Neutrophil (primary cell): ENCODE measurements around the gene TOP2B.

Source experiments
- H3K27ac ChIP-seq: fragments of 200-600 bp; sonication (generic); 2 replicates; pipeline ENCODE4 v1.5.1; 2016; ENCODE audit warnings: mild to moderate bottlenecking, moderate library complexity
- H3K27me3 ChIP-seq: fragments of 200-600 bp; sonication (generic); 2 replicates; pipeline ENCODE4 v1.6.0; 2016; ENCODE audit warnings: mild to moderate bottlenecking
- H3K36me3 ChIP-seq: fragments of 200-600 bp; sonication (generic); 2 replicates; pipeline ENCODE4 v1.5.1; 2017
- H3K4me1 ChIP-seq, 2 experiments: fragments of 200-600 bp in 1 of 2; sonication (generic) in 1 of 2; 1 replicate in 1 of 2; 2 replicates in 1 of 2; pipeline versions ENCODE4 v1.5.1 to v1.6.1; 2013 to 2016; ENCODE audit warnings: low read depth in 1 of 2, low read length in 1 of 2, mild to moderate bottlenecking in 1 of 2, moderate library complexity in 1 of 2; ENCODE audit not compliant: control insufficient read depth in 1 of 2, insufficient read depth in 1 of 2
- H3K4me3 ChIP-seq, 2 experiments: fragments of 200-600 bp in 1 of 2; sonication (generic) in 1 of 2; 1 replicate in 1 of 2; 2 replicates in 1 of 2; pipeline ENCODE4 v1.5.1; 2013 to 2016; ENCODE audit warnings: low read depth in 1 of 2, low read length in 1 of 2, mild to moderate bottlenecking in 1 of 2, moderate library complexity in 1 of 2
- H3K9me3 ChIP-seq: fragments of 200-600 bp; sonication (generic); 2 replicates; pipeline ENCODE4 v1.5.1; 2016
- CTCF ChIP-seq: fragments of 200-600 bp; sonication (generic); IDR thresholded peaks from 2 replicates; pipeline ENCODE4 v1.5.1; 2016; ENCODE audit warnings: antibody characterized with exemption

The TOP2B gene

GRCh38 chr3:25552251-25552650, 112.5 kb downstream of the TOP2B start:
- H3K36me3 ChIP-seq: no peaks in the 10 kb centered on the region
- H3K4me3 ChIP-seq: no peak overlapping the region
- no peak for TF ChIP-seq CTCF
- H3K27me3 ChIP-seq: no peaks in the 10 kb centered on the region
- H3K4me1 ChIP-seq: no peaks in the 10 kb centered on the region
- no peak overlapping the region for H3K27ac ChIP-seq
- no peaks in the 10 kb centered on the region for H3K9me3 ChIP-seq

DNA sequence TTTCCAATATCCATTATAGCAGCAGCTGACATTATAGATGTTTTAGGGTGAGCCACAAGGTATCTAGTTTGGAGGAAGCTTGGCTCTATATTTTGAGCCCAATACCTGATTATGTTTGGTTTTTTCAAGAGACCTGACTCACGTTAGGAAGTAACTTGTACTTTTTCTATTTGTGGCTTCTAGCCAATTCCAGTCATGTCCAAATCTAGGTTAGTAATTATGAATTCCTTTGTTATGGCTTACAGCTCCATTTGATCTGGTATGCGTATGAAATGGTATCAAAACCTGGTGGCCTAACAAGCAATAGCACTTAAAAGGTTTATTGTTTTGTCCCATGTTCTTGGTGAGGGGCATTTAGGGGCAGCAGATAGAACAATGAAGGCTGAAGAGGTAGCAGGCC, 115.9 kb downstream of the TOP2B start:
- H3K4me3 ChIP-seq: no peak overlapping the region

GRCh38 chr3:25547943-25548674, 116.6 kb downstream of the TOP2B start:
- H3K27ac ChIP-seq: no peak overlapping the region
- H3K9me3 ChIP-seq: no peaks in the 10 kb centered on the region
- H3K4me1 ChIP-seq: no peaks in the 10 kb centered on the region
- H3K27me3 ChIP-seq: no peaks in the 10 kb centered on the region
- H3K4me3 ChIP-seq: no peak overlapping the region
- TF ChIP-seq CTCF: no peak
- H3K36me3 ChIP-seq: no peaks in the 10 kb centered on the region

More for the DNA sequence above, 115.9 kb downstream of the TOP2B start:
- Histone ChIP-seq H3K27me3 (no peaks in the 10 kb centered on the region), H3K36me3 (no peaks in the 10 kb centered on the region), H3K4me1 (no peaks in the 10 kb centered on the region), H3K9me3 (no peaks in the 10 kb centered on the region), H3K27ac (no peak overlapping the region)
- no peak for TF ChIP-seq CTCF
